IPS-18c (cell line): ENCODE results near the gene DIS3L2.
"Not testable (repeated sequence)": the region's sequence is repeated elsewhere in the genome, so short reads cannot be mapped to it uniquely, and the experiment has no call there.

Source experiments
- H3K4me3 ChIP-seq: 2 replicates; pipeline ENCODE4 v1.7.0; 2013; ENCODE audit warnings: low read depth, mild to moderate bottlenecking, low read length, moderate library complexity; ENCODE audit not compliant: insufficient read depth
- H3K9me3 ChIP-seq: one replicate; pipeline ENCODE4 v1.6.1; 2013; ENCODE audit warnings: mild to moderate bottlenecking, low read length, moderate library complexity; ENCODE audit not compliant: control insufficient read depth, insufficient read depth

The DIS3L2 gene

DNA sequence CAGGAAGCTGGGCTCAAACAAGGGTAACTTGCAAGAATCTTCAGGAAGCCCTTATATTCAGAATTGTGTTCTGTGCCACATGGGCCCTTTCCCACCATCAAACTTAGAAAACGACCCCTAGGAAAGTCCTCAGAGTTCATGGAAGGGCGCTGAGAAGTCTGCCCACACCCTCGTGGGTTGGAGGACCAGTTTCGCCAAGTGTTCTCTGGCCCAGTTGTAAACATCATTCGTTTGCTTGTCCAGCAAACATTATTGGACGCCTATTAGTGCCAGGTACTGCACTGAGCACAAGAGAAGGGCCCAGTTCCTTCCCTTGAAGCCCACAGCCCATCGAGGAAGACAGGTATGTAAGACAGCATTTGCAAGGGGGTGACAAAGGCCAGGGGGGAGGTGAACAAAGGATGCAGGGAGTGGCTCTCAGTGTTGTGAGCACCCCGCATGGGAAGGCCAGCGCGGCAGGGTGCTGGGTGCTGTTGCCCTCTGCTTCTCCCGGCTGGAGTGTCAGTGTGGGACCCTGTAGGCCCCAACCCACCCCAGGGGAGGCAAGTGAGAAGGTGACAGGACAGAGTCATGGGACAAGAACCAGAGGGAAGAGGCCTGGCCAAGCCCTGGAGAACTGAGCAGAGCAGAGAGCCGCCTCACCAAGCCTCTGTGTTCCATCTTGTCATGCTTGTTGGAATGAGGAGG lies 356.8 kb downstream of the DIS3L2 start:
- H3K9me3 ChIP-seq, result no peaks in the 10 kb centered on the region
- no peak overlapping the region for H3K4me3 ChIP-seq

DNA sequence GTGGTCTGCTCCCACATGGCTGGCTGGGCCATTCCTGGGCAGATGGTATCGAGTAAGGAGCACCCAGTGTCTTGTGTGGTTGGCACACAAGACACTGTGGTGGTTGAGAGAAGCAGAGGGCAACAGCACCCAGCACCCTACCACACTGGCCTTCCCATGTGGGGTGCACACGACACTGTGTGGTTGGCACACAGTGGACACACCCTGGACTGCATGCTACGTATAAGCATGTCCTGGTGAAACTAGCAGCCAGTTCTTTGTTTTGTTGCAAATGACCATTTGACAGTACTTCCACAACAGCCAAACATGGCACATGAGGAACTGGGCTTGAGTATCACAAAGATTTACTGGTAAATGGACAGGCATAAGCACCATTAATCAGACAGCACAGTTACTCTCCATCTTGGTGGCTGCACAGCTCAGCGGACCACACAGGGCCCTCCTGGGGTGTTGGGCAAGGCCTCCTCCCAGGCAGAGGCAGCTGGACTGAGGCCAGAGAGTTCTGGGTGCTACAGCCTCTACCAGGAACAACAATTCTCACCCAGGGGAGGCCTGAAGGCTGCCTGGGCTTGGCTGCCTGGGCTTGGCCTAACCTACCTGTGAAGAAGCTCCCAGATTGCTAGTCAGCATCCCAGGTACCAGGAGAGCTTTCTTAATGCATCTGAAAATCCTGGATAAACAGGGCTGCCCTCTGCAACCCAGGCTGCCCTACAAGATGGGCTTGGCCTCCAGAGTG lies 357.7 kb downstream of the DIS3L2 start:
- Histone ChIP-seq H3K9me3 (no peaks in the 10 kb centered on the region), H3K4me3 (no peak overlapping the region)

DNA sequence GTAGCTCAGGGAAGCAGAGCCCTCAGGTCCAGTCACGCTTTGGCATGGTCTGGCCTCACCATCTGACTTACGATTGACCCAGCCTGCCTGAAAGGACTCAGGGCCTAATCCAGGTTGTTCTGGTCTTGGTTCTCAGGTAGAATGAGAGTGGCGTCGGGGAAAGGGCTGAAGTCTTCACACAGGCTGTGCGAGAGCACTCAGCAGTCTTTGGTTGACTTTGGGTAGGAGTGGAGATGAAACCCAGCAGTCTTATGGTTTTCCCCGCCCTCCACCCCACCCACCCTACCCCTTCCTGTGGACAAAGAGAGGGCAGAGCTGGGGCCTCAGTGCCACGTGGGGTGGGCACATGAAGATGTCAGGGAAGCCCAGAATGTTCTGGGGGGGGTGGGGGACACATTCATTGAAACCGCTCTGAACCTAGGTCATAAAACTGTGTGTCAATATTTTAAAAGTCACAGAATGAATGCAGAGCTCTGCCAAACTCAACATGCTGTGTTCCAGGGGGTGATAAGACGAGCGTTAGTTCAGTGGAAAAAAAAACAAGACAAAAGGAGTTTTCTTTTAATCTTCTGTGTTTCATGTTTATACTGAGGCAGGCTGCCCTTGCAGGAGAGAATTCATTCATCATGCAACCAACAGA lies 358.4 kb downstream of the DIS3L2 start:
- H3K4me3 ChIP-seq, result no peak overlapping the region
- H3K9me3 ChIP-seq, result no peaks in the 10 kb centered on the region

DNA sequence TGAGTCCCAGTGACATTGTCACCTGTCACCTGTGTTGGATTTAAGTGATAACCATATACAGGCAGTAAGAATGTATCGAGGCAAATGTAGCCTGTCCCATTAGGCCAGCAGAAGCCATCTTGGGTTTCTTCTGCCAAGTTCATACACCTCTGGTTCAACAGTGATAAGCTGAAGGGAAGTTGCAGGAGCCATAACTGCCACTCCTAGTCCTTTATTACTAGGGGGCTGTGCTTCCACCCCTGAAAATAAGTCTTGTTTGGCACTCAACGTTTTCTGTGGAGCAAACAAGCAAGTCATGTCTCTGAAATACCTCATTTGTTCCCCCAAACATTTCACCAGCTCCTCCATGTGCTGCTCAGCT lies 358.9 kb downstream of the DIS3L2 start:
- Histone ChIP-seq H3K4me3 (no peak overlapping the region), H3K9me3 (no peaks in the 10 kb centered on the region)

DNA sequence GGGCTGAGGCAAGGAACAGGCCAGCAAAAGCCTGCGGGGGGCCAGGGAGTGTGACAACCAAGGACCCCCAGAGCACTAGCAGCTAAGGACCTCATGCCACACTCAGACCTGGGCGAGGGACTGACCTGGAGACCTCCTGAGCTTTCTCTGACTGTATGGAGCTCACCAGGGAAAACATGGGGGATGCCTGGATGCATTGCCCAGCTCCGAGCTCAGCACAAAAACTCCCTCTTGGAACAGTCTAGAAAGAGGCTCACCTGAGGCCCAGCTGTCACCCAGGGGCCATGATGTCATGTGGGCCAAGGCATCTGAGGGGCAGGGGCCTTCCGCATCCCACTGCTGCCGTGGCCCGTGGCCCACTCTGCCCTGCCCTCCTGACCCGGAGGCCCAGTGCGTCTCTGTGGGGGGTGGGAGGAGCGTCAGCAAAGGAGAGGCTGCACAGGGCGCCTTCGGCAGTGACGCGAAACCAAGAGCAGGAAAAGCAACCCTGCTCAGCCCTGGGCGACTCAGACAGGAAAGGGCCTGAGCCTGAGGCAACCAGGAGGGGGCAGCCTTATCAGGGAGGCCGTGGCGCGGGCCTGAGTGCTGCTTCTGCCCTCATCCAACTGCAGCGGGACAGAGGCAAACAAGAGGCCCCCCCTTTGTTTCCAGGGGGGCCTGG lies 359.8 kb downstream of the DIS3L2 start:
- Histone ChIP-seq H3K4me3 (no peak overlapping the region), H3K9me3 (no peaks in the 10 kb centered on the region)

DNA sequence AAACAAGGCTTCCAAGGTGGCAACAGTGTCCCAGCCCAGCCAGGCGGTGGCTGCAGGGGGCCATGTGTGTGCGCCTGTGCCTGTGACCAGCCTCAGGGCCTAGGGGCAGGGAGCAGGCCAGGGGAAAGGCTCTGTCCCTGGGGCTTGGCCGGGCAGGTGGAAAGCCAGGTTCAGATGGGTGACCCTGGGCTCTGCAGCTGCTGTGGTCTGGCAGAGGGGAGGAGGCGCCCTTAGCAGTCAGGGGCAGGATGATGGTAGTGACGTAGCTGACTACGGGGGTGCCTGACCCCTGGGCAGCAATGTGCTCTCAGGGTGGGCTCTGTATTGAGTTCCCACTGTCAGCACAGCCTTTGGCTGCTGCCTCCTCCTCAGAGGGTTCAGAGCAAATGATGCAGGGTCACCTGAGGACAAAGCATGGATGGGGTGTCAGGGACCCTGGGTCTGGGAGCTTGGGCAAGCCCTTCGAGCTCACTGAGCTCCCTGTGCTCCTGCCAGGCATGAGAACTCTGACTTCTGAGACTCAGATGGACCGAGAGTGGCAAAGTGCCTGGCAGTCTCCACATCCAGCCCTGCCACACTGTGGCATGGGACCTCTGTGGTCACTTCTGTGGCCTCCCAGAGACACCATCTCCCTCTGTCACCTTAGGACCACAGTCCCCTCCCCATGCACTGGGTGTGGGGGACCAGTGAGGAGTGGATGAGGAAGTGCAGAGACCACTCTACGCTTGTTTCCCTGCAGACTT lies 360.5 kb downstream of the DIS3L2 start:
- Histone ChIP-seq H3K4me3 (no peak overlapping the region), H3K9me3 (no peaks in the 10 kb centered on the region)

DNA sequence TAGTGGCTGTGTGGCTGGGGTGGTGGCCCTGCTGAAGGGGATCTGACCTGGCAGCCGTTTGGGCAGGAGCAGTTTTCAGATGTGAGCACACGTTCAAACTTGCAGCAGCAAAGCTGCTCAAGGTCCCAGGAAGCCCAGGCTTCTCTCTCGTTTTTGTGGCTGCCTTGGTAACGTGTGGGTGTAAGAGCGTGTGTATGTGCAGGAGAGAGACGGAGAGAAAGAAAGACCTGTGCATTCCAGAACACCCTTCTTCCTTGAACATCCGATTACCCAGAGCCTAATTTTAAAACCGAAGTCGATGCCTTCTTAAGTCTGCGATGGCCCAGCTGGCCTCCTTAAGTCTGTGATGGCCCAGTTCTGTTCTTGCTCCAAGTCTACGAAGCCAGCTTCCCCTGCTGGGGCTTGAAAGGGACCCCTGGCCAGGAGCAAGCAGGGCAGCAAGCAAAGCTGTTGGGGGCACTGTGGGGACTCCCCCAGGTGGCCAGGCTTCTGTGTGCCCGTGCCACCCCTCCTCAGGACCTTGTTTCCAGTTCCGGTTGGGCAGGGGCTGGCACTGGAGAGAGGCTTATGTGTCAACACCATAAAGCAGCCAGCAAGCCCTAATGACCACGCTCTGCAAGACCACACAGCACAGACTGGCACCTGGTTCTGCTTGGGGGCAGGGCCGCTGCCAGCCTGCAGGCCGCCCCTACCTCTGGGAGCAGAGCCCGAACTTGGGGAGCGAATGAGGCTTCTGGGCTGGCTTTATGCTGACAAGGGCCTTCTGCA lies 361.2 kb downstream of the DIS3L2 start:
- Histone ChIP-seq H3K4me3 (no peak overlapping the region), H3K9me3 (no peaks in the 10 kb centered on the region)

DNA sequence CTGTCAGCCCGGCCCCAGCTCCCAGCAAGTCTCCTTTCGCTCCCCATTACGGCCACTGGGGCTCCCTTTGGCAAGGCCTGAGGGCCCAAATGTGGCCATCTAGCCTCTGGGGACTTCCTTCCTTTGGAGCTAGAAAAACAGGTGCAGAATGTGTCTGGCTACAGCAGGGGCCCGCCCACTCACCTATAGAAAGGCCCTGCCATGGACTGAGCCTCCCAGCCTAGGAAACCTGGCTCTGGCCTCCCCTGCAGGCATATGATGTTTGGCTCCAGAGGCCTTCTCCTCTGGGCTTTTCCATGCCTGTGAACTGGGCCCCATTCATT lies 361.8 kb downstream of the DIS3L2 start:
- Histone ChIP-seq H3K4me3 (no peak overlapping the region), H3K9me3 (no peaks in the 10 kb centered on the region)

DNA sequence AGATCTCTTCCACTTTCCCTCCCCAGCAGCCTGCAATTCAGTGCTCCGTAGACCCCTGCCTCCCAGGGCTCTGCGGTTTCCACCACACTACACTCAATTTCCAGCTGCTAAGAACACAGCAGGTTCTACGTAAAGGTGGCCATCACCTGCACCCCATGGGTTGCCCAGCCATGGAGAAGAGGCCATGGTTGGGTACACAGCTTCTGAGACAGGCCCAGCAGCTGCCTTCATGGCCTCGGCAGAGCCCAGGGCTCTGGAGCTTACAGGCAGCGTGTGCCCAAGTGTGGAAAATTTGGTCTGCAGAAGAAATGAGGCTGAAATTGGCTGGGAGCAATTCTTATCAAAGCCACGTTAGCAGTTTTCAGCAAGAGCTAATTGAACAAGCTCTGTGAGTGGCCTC lies 362.5 kb downstream of the DIS3L2 start:
- H3K4me3 ChIP-seq, result not testable (repeated sequence)

DNA sequence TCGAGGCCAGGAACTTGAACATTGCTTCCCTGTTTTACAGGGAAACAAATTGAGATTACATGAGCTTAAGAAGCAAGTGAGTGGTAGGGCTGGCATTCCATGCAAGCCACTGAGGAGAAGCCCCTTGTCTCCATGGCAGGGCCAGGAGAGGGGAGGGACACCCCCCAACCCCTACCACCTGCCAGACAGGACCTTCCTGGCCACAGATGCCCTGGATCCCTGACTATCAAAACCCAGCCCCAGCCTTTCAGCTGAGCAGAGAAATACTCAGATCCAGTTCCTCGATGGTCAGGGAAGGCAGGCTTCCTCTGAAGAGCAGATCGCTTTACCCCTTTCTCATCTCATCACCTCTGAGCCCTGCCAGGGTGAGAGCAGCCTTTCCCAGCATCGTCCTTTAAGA lies 363.3 kb downstream of the DIS3L2 start:
- H3K9me3 ChIP-seq, result no peaks in the 10 kb centered on the region
- H3K4me3 ChIP-seq, result no peak overlapping the region

More for the DNA sequence above, 362.5 kb downstream of the DIS3L2 start:
- H3K9me3 ChIP-seq, result not testable (repeated sequence)

DNA sequence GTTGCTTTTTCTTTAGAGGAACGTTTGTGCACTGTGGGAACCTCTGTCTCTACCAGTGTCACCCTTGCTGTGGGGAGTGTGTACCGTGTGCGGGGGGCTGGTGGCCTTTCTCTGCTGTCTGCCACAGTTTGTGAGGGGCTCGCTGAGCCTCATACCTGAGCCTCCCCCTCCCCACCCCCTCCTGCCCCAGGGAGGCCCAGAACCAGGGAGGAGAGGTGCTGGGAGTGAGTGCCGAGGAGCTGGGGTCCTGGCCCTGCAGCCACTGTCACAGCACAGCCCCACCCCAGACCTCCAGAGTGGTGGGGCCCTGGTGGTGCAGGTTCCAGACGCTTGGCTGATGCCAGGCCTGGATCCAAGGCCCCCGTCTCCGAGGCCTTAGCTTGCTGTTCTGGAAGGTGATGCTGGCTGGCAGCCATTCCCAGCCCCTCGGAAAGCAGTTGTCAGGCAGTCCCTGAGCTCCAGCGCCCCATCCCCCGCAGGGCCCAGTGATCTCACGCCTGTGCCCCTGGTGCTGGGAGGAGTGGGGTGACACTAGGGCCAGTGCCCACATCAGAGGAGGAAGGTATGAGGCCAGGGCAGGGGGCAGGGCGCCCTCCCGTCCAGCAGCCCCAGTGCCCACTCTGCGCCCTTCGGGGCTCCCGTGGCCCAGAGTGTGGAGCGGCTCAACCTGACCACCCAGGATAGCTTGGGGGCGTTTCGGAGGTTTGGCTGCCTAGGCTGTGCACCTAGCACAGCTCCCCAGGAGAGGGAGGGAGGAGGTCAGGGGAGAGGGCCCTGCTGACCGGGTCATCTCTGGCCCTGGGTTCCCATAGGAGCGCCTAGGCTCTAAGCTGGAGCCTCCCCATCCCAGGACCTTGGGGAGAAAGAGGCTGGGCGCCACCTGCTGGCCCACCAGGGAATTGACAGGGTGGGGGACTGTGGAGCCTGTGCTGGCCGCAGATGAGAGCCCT lies 364.1 kb downstream of the DIS3L2 start:
- Histone ChIP-seq H3K9me3 (no peaks in the 10 kb centered on the region), H3K4me3 (no peak overlapping the region)

DNA sequence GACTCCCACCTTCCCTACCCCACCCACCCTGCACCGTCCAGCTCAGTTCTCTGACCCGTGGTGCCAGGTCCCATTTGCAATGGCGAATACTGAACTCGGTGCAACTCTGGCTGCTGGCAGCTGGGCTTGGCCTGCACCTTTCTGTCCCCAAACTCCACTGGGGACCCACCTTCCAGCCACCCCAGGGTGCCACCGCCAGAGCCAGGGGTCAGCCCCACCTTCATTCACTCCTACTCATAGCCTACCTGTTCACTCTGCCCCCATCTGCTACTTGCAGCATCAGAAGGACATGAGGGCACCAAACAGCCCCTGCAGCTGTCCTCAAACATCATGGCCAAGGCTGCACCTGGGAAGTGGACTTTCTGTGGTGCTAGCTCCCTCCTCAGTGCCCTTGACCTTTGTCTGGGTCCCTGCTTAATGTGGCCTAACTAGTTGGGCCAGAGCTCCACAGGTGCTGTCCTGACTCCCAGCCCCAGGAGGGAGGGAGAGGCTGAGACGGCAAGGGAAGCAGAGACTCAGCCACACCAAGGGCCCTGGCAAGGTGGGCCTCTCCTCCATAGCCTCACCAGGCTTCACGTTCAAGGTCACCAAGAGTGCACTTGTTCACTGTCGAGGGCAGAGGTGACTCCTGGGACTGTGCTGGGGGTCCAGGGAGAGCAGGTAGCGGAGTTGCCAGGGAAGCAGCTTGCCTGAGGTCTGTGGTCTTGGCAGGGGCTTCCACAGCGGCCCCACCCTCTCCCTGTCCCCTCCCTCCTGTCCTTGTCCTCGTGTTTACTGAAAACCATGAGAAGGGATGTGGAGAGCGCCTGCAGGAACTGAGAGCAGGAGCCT lies 365.0 kb downstream of the DIS3L2 start:
- not testable (repeated sequence) for H3K4me3 ChIP-seq, H3K9me3 ChIP-seq

DNA sequence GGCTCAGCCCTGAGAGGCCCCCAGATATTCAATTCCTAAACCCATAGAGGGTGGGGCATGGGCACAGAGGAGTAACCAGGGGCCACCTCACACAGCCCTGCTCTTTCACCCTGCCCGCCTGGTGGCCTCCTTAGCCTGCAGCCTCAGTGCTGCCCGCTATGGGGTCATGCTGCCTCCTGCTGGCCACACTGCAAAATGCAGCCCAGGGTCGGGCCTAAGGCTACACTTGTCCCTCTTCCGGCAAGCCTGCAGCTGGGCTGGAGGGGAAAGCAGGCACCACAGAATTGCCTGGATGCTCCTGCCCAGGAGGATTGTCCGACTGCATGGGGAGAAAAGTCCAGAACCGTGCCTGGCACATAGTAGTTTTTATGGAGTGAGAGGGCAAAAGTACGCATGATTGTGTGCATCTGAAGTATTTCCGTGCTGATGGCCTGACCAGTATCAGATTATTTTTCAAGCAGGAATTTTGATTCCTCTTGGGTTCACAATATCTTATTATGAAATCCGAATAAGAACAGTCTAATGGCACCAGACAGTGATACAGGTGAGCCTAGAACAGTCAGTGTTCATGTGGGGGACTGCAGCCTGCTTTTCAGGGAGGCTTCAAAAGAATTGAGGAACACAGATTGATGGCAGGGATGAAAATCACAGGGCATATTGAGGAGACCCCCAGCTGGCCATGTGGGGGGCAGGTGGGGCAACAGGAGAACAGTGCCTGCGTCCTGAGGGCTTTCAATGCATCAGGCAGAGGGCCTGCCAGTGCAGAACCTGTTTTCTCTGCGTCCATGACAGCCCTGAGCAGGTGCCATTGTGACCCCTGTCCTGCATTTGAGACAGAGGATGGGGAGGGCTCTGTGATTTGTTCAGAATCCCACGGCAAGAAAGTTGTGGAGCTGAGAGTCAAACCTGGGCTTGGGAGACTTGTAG lies 365.9 kb downstream of the DIS3L2 start:
- H3K4me3 ChIP-seq, result no peak overlapping the region
- no peaks in the 10 kb centered on the region for H3K9me3 ChIP-seq

DNA sequence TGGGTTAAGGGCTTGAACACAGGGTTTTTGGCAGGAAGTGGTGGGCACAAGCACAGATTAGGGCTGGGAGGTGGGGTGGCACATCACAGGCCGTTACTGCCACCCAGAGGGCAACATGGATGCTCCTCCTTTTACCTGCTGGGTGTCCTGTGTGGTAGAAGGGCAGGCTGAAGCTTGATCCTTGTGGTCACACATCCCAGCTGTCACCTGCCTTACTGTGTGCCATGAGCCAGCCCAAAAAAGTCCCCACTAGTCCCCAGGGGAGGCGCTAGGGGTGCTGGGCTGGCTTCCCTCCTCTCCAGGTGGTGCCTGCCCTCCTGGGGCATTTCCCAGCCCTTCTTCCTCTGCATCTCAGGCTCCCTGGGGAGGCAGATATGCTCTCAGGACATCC lies 366.5 kb downstream of the DIS3L2 start:
- Histone ChIP-seq H3K4me3 (no peak overlapping the region), H3K9me3 (no peaks in the 10 kb centered on the region)
